Measurements from ENCODE around the gene PRKAR1B.

The PRKAR1B gene

GRCh38 chr7:518630-519483 is 208.2 kb downstream of the PRKAR1B start:
- Histone ChIP-seq H3K9me3 (ENCODE audit: severe bottlenecking) (no peaks in the 10 kb centered on the region), H3K4me1 (ENCODE audit: insufficient read depth, poor library complexity, severe bottlenecking) (peaks cover 19% of the 10 kb centered on the region), H3K4me3 (ENCODE audit: severe bottlenecking) (peak overlapping the region; percentile 72), H3K36me3 (ENCODE audit: low read depth) (peaks cover 15% of the 10 kb centered on the region), H3K27ac (ENCODE audit: poor library complexity, severe bottlenecking) (peak overlapping the region; percentile 92), H3K27me3 (ENCODE audit: insufficient read depth, poor library complexity, severe bottlenecking) (no peaks in the 10 kb centered on the region)
- DNase-seq (ENCODE audit: low spot score) (no peak), ATAC-seq (ENCODE audit: low read depth) (peak; percentile 38)
- TF ChIP-seq, protein P1, sequence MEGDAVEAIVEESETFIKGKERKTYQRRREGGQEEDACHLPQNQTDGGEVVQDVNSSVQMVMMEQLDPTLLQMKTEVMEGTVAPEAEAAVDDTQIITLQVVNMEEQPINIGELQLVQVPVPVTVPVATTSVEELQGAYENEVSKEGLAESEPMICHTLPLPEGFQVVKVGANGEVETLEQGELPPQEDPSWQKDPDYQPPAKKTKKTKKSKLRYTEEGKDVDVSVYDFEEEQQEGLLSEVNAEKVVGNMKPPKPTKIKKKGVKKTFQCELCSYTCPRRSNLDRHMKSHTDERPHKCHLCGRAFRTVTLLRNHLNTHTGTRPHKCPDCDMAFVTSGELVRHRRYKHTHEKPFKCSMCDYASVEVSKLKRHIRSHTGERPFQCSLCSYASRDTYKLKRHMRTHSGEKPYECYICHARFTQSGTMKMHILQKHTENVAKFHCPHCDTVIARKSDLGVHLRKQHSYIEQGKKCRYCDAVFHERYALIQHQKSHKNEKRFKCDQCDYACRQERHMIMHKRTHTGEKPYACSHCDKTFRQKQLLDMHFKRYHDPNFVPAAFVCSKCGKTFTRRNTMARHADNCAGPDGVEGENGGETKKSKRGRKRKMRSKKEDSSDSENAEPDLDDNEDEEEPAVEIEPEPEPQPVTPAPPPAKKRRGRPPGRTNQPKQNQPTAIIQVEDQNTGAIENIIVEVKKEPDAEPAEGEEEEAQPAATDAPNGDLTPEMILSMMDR (IDR thresholded peaks at IDR 0.05; ENCODE audit: poor library complexity, severe bottlenecking): no peak

DNA sequence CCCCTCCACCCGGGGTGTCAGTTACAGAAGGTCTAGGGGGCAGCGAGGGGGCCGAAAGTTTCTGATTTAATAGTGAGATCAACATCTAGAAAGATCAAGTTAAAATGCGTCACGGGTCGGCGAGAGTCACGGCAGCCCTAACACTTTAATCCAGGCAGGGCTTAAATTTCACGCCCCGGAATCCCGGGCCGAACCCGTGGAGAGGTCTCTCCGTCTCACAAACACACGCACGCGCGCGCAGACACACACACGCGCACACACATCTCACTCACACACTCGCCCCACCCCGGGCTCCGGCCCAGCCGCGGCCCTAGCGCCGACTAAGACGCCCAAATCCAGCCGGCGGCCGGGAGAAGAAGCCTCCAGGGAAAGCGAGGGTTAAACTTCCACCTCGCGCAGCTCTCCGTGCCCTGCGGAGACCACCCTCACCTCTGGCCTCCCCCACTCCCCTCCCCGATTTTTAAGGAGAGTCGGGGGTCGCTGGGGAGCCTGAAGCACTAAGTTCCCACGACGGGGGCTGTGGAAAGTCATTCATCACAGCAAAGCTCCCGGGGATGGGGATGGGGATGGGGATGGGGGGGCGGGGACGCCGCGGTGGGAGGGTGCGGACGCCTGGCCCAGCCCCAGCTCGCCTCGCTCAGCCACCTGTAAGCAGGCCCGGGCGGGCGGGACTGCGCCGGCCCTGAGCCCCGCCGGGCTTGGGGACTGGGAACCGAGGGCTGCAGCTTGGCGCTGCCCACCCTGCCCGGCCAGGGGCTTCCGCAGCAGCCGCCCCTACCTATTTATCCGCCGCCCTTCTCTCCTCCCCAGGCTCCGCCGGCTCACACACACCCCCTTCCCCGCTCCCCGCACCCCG is 209.1 kb downstream of the PRKAR1B start:
- H3K27ac ChIP-seq (ENCODE audit: poor library complexity, severe bottlenecking): peak overlapping the region; percentile 92
- peaks cover 19% of the 10 kb centered on the region for H3K36me3 ChIP-seq (ENCODE audit: low read depth)
- TF ChIP-seq, protein P1 (IDR thresholded peaks at IDR 0.05; ENCODE audit: poor library complexity, severe bottlenecking): no peak
- H3K4me3 ChIP-seq (ENCODE audit: severe bottlenecking): peak overlapping the region; percentile 72
- no peaks in the 10 kb centered on the region for H3K27me3 ChIP-seq (ENCODE audit: insufficient read depth, poor library complexity, severe bottlenecking)
- peaks cover 27% of the 10 kb centered on the region for H3K4me1 ChIP-seq (ENCODE audit: insufficient read depth, poor library complexity, severe bottlenecking)
- 0 out of 3 replicates have a peak, but pooled peaks have one; percentile 8 for ATAC-seq (ENCODE audit: low read depth)
- no peaks in the 10 kb centered on the region for H3K9me3 ChIP-seq (ENCODE audit: severe bottlenecking)
- no peak for DNase-seq (ENCODE audit: low spot score)

GRCh38 chr7:516606-517456 is 210.2 kb downstream of the PRKAR1B start:
- no peak for DNase-seq (ENCODE audit: low spot score)
- Histone ChIP-seq H3K4me3 (ENCODE audit: severe bottlenecking) (peak overlapping the region; percentile 72), H3K27me3 (ENCODE audit: insufficient read depth, poor library complexity, severe bottlenecking) (no peaks in the 10 kb centered on the region), H3K9me3 (ENCODE audit: severe bottlenecking) (no peaks in the 10 kb centered on the region), H3K36me3 (ENCODE audit: low read depth) (peaks cover 24% of the 10 kb centered on the region), H3K27ac (ENCODE audit: poor library complexity, severe bottlenecking) (peak overlapping the region; percentile 92), H3K4me1 (ENCODE audit: insufficient read depth, poor library complexity, severe bottlenecking) (peaks cover 39% of the 10 kb centered on the region)
- TF ChIP-seq, protein P1 (IDR thresholded peaks at IDR 0.05; ENCODE audit: poor library complexity, severe bottlenecking): no peak
- no peak for ATAC-seq (ENCODE audit: low read depth)

DNA sequence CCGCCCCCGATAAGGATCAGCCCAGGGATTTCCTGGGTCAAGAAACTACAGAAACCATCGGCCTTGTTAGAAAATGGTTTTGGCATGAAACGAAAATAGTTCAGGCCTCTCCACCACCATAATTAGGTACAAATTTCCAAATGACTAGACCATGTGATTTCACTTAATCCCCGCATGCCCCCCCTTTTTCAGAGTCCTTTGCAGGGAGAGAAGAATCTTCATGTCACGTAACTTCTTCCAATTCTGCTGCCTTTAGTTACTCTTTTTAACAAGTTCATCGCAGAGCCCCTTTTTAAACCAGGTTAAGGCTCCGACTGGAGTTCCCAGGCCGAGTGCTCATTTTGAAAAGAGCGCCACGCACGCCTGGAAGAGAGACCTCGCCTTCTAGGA is 210.9 kb downstream of the PRKAR1B start:
- ATAC-seq (ENCODE audit: low read depth): no peak
- Histone ChIP-seq H3K4me3 (ENCODE audit: severe bottlenecking) (peak overlapping the region; percentile 72), H3K36me3 (ENCODE audit: low read depth) (peaks cover 29% of the 10 kb centered on the region)

More for the DNA sequence above, 210.9 kb downstream of the PRKAR1B start:
- peak overlapping the region; percentile 92 for H3K27ac ChIP-seq (ENCODE audit: poor library complexity, severe bottlenecking)
- no peak for DNase-seq (ENCODE audit: low spot score)
- TF ChIP-seq, protein P1 (IDR thresholded peaks at IDR 0.05; ENCODE audit: poor library complexity, severe bottlenecking): no peak
- H3K27me3 ChIP-seq (ENCODE audit: insufficient read depth, poor library complexity, severe bottlenecking): no peaks in the 10 kb centered on the region
- H3K4me1 ChIP-seq (ENCODE audit: insufficient read depth, poor library complexity, severe bottlenecking): peaks cover 44% of the 10 kb centered on the region
- no peaks in the 10 kb centered on the region for H3K9me3 ChIP-seq (ENCODE audit: severe bottlenecking)

Measured in RWPE2 (cell line).